HepG2 (cell line): ENCODE results near the gene MRS2. TPM values are rescaled to one million over a fixed set of nuclear protein-coding genes. Genes with fewer than 3 reads are reported as not detected.

Experiments used
- ATAC-seq: fragments of 200-7000 bp; cut with Tn5 transposase; 3 replicates; pipeline ENCODE4 v1.9.1; 2020; ENCODE audit warnings: mild to moderate bottlenecking, moderate library complexity
- BruUV-seq: library from RNA; stranded (reverse); fragments of 400-500 nt; replicated peaks from 2 replicates; lab custom pipeline; 2021; lab: Mats Ljungman, UMichigan
- CTCF ChIA-PET: fragments of 300-600 bp; formaldehyde crosslinking; extraction: SDS; loops from one replicate; lab custom pipeline; 2021; ENCODE audit warnings: low total read pairs, inconsistent platforms, low intra/inter-chr PET ratio; lab: Yijun Ruan, JAX
- POLR2A ChIA-PET: fragments of 350-600 bp; sonication (Branson Sonifier 250); formaldehyde crosslinking; loops from one replicate; lab custom pipeline; 2020; ENCODE audit warnings: antibody characterized with exemption, inconsistent platforms; lab: Yijun Ruan, JAX
- DNase-seq: peaks from one replicate; pipeline ENCODE4 v3.0.0-alpha.2; 2015; ENCODE audit warnings: low spot score
- FAIRE-seq: peaks from 3 replicates; lab custom pipeline; 2011; peaks lifted over from hg19 to GRCh38; lab: Jason Lieb, UNC
- H2AFZ ChIP-seq: one replicate; pipeline ENCODE4 v1.6.1; 2011; ENCODE audit warnings: low read length, inconsistent platforms
- H3K27ac ChIP-seq: fragments of 300-600 bp; 3 replicates; pipeline ENCODE4 v1.8.0; 2011; ENCODE audit warnings: mixed run types, mild to moderate bottlenecking, mixed read lengths, low read length, inconsistent platforms; ENCODE audit not compliant: insufficient read depth; ENCODE audit errors: extremely low read length
- H3K27me3 ChIP-seq, 2 experiments: fragments of 200-600 bp in 1 of 2; 2 replicates in 1 of 2; 3 replicates in 1 of 2; pipeline versions ENCODE4 v1.6.0 to v1.8.0; 2011; ENCODE audit warnings: low read length in 2 of 2, mild to moderate bottlenecking in 2 of 2, moderate library complexity in 2 of 2, inconsistent platforms in 1 of 2; ENCODE audit not compliant: insufficient read depth in 2 of 2, control insufficient read depth in 1 of 2
- H3K36me3 ChIP-seq, 2 experiments: fragments of 200-600 bp in 1 of 2; replicated peaks in 1 of 2; 2 replicates in 1 of 2; 3 replicates in 1 of 2; pipeline versions ENCODE4 v1.5.1 to v1.8.0; 2011; ENCODE audit warnings: low read length in 2 of 2, inconsistent platforms in 1 of 2; ENCODE audit not compliant: insufficient read depth in 2 of 2, control insufficient read depth in 1 of 2
- H3K4me1 ChIP-seq: 2 replicates; pipeline ENCODE4 v1.5.1; 2012; ENCODE audit warnings: low read length, inconsistent platforms; ENCODE audit not compliant: insufficient read depth
- H3K4me2 ChIP-seq: 2 replicates; pipeline ENCODE4 v1.6.0; 2011; ENCODE audit warnings: low read depth, low read length, inconsistent platforms
- H3K4me3 ChIP-seq, 3 experiments: fragments of 200-600 bp in 1 of 3; sonication (generic), shearing (Covaris generic) in 1 of 3; replicated peaks in 1 of 3; 2 replicates each; pipeline ENCODE4 v1.5.1; 2011 to 2016; ENCODE audit warnings: low read length in 3 of 3, inconsistent platforms in 2 of 3, low read depth in 2 of 3, mild to moderate bottlenecking in 2 of 3, control low read depth in 1 of 3, mixed read lengths in 1 of 3; ENCODE audit not compliant: insufficient read depth in 1 of 3
- H3K79me2 ChIP-seq: one replicate; pipeline ENCODE4 v1.6.1; 2011; ENCODE audit warnings: low read length, inconsistent platforms; ENCODE audit not compliant: insufficient read depth
- H3K9ac ChIP-seq: 2 replicates; pipeline ENCODE4 v1.6.0; 2011; ENCODE audit warnings: mild to moderate bottlenecking, low read depth, low read length, inconsistent platforms; ENCODE audit not compliant: insufficient read depth
- H3K9me3 ChIP-seq: 2 replicates; pipeline ENCODE4 v1.5.1; 2012; ENCODE audit warnings: mild to moderate bottlenecking, low read length
- H4K20me1 ChIP-seq: 2 replicates; pipeline ENCODE4 v1.6.0; 2011; ENCODE audit warnings: inconsistent platforms, mild to moderate bottlenecking, low read length, moderate library complexity; ENCODE audit not compliant: insufficient read depth
- ARNTL ChIP-seq: sonication (generic); formaldehyde crosslinking; IDR thresholded peaks from 2 replicates; pipeline ENCODE4 v1.4.0; 2020; ENCODE audit warnings: mild to moderate bottlenecking, missing genetic modification reagents
- BHLHE40 ChIP-seq: IDR thresholded peaks from 2 replicates; pipeline ENCODE4 v1.6.1; 2011; ENCODE audit warnings: low read length, improper control_type of control experiment
- DMAP1 ChIP-seq: IDR thresholded peaks from 2 replicates; pipeline ENCODE4 v1.6.1; 2016
- GZF1 ChIP-seq: sonication (generic); formaldehyde crosslinking; IDR thresholded peaks from 2 replicates; pipeline ENCODE4 v1.5.1; 2020; ENCODE audit warnings: mild to moderate bottlenecking, missing genetic modification reagents
- HDAC2 ChIP-seq: sonication (generic); formaldehyde crosslinking; IDR thresholded peaks from 2 replicates; pipeline ENCODE4 v1.4.0; 2020; ENCODE audit warnings: missing genetic modification reagents
- HNF4G ChIP-seq, 2 experiments: sonication (generic) in 1 of 2; formaldehyde crosslinking in 1 of 2; IDR thresholded peaks; 2 replicates each; pipeline versions ENCODE4 v1.4.0 to v1.6.1; 2011 to 2020; ENCODE audit warnings: borderline replicate concordance in 2 of 2, low read depth in 2 of 2, mild to moderate bottlenecking in 2 of 2, low read length in 1 of 2, missing genetic modification reagents in 1 of 2, moderate library complexity in 1 of 2
- KLF9 ChIP-seq: IDR thresholded peaks from 2 replicates; pipeline ENCODE4 v1.6.1; 2016; ENCODE audit warnings: low read depth
- PRPF4 ChIP-seq: fragments of 200-400 bp; formaldehyde crosslinking; IDR thresholded peaks from 2 replicates; pipeline ENCODE4 v1.6.1; 2016; ENCODE audit warnings: low read length, low read depth; ENCODE audit not compliant: poor library complexity, severe bottlenecking
- SATB2 ChIP-seq: sonication (generic); formaldehyde crosslinking; IDR thresholded peaks from 2 replicates; pipeline ENCODE4 v1.5.0; 2020; ENCODE audit warnings: missing genetic modification reagents
- SRSF1 ChIP-seq: fragments of 200-400 bp; formaldehyde crosslinking; optimal IDR thresholded peaks from 2 replicates; pipeline ENCODE3; 2017; ENCODE audit warnings: mild to moderate bottlenecking, low read depth, low read length, moderate library complexity
- SRSF4 ChIP-seq: fragments of 200-400 bp; formaldehyde crosslinking; IDR thresholded peaks from one replicate; pipeline ENCODE4 v1.6.1; 2018; ENCODE audit warnings: mild to moderate bottlenecking, low read depth, low read length, moderate library complexity; ENCODE audit not compliant: poor library complexity, severe bottlenecking
- TARDBP ChIP-seq: sonication (generic); formaldehyde crosslinking; IDR thresholded peaks from 2 replicates; pipeline ENCODE4 v1.8.0; 2022; ENCODE audit warnings: mild to moderate bottlenecking, missing genetic modification reagents
- TEAD3 ChIP-seq: optimal IDR thresholded peaks from 2 replicates; pipeline ENCODE3; 2016; ENCODE audit warnings: borderline replicate concordance
- TFAP4 ChIP-seq: sonication (generic); IDR thresholded peaks from 2 replicates; pipeline ENCODE4 v1.6.1; 2016; ENCODE audit warnings: low read depth, borderline replicate concordance
- ZBTB20 ChIP-seq: sonication (generic); formaldehyde crosslinking; IDR thresholded peaks from 2 replicates; pipeline ENCODE4 v1.8.1; 2023; ENCODE audit warnings: missing genetic modification reagents, low read depth, mild to moderate bottlenecking, borderline replicate concordance
- ZIK1 ChIP-seq: sonication (generic); formaldehyde crosslinking; IDR thresholded peaks from 2 replicates; pipeline ENCODE4 v1.5.0; 2020; ENCODE audit warnings: mild to moderate bottlenecking, low read depth, missing genetic modification reagents, borderline replicate concordance
- ZNF256 ChIP-seq: sonication (generic); formaldehyde crosslinking; conservative IDR thresholded peaks from 2 replicates; pipeline ENCODE4 v1.4.0; 2020; ENCODE audit warnings: missing genetic modification reagents
- ZNF570 ChIP-seq: sonication (generic); formaldehyde crosslinking; IDR thresholded peaks from 2 replicates; pipeline ENCODE4 v1.4.0; 2020; ENCODE audit warnings: mild to moderate bottlenecking, missing genetic modification reagents, borderline replicate concordance
- ZNF704 ChIP-seq: sonication (generic); formaldehyde crosslinking; IDR thresholded peaks from 2 replicates; pipeline ENCODE4 v1.8.1; 2023; ENCODE audit warnings: mild to moderate bottlenecking, inconsistent platforms, moderate library complexity, missing genetic modification reagents, borderline replicate concordance
- ZSCAN12 ChIP-seq: sonication (generic); formaldehyde crosslinking; IDR thresholded peaks from 2 replicates; pipeline ENCODE4 v1.9.0; 2021; ENCODE audit warnings: mild to moderate bottlenecking, missing genetic modification reagents
- WGBS: methylation state at CpG from one replicate; pipeline ENCODE4 v1.1.6; 2017; ENCODE audit warnings: low lambda C conversion rate; 5-methylcytosine and 5-hydroxymethylcytosine counted together
- in situ Hi-C: cut with HindIII; loops from 2 replicates; pipeline ENCODE4 v1.10.0; 2017; ENCODE audit warnings: low pct_unique_long_range_greater_than_20kb; ENCODE audit not compliant: extremely low pct_ligation_motif_present
- intact Hi-C: fragments of 100-400 bp; cut with micrococcal nuclease; formaldehyde crosslinking; loops from one replicate; pipeline ENCODE4 v1.10.0; 2022; ENCODE audit not compliant: unreplicated experiment
- polyA plus RNA-seq, 8 experiments: library from polyadenylated mRNA; depleted of rRNA in 3 of 8; stranded (reverse) in 7 of 8; unstranded in 1 of 8; fragments of >200 nt; fragmentation: Illumina TruSeq in 4 of 8; extraction: Trizol in 4 of 8; gene quantifications; 2 replicates each; pipeline versions ENCODE4 v1.2.1 to v1.2.3, GENCODE V29; 2011 to 2016; ENCODE audit warnings: low read depth in 4 of 8, missing spikeins in 1 of 8, mixed read lengths in 1 of 8; ENCODE audit not compliant: insufficient read depth in 1 of 8
- total RNA-seq, 5 experiments: library from RNA; depleted of rRNA; stranded (reverse); fragments of >200 nt; fragmentation: Illumina TruSeq; extraction: Trizol; gene quantifications; 2 replicates each; pipeline ENCODE4 v1.2.3, GENCODE V29; 2016; ENCODE audit warnings: low read depth in 1 of 5

The MRS2 gene
- total and polyA plus RNA-seq, 2 of the 13 experiments (the other 11 are each of a cell fraction or from before 2014, with no cell fraction given), result 31.1 to 83.8 TPM

GRCh38 chr6:24455061-24455460 lies 52.3 kb downstream of the MRS2 start:
- H3K27me3 ChIP-seq, result no peaks in the 10 kb centered on the region
- POLR2A ChIA-PET, result no interaction called here
- no peak for ATAC-seq
- CTCF ChIA-PET, result no interaction called here
- no peaks in the 10 kb centered on the region for H4K20me1 ChIP-seq
- H3K79me2 ChIP-seq, result no peaks in the 10 kb centered on the region
- in situ Hi-C loops (no loop called here), intact Hi-C loops (no loop called here)
- no peak for TF ChIP-seq SATB2 (CRISPR knock-in tag)
- TF ChIP-seq GZF1, result no peak
- no peak for TF ChIP-seq ZNF570 (CRISPR knock-in tag)
- TF ChIP-seq PRPF4, result no peak
- no peak for TF ChIP-seq ZIK1 (CRISPR knock-in tag)
- no peak overlapping the region for H3K4me2 ChIP-seq
- FAIRE-seq, result no peak
- H3K4me1 ChIP-seq, result peaks cover 12% of the 10 kb centered on the region
- no peaks in the 10 kb centered on the region for H3K36me3 ChIP-seq
- no peak overlapping the region for H3K27ac ChIP-seq
- no peak for DNase-seq
- no peak overlapping the region for H3K4me3 ChIP-seq
- no peak overlapping the region for H3K9ac ChIP-seq
- 96% methylated on average over 4 of the region's 4 CpGs for WGBS
- no TSS peak for BruUV-seq
- H2AFZ ChIP-seq, result no peak overlapping the region
- no peaks in the 10 kb centered on the region for H3K9me3 ChIP-seq

- ChIA-PET CTCF (no interaction called here), POLR2A (no interaction called here)
- no peaks in the 10 kb centered on the region for H3K79me2 ChIP-seq
- H3K9me3 ChIP-seq, result no peaks in the 10 kb centered on the region
- H3K4me2 ChIP-seq, result no peak overlapping the region
- no peak overlapping the region for H3K27ac ChIP-seq
- no peaks in the 10 kb centered on the region for H3K36me3 ChIP-seq
- FAIRE-seq (no peak), DNase-seq (no peak), ATAC-seq (no peak)
- in situ Hi-C loops (no loop called here), intact Hi-C loops (no loop called here)
- 89% methylated on average over 3 of the region's 4 CpGs for WGBS
- no peaks in the 10 kb centered on the region for H3K4me1 ChIP-seq
- H4K20me1 ChIP-seq, result no peaks in the 10 kb centered on the region
- H3K9ac ChIP-seq, result no peak overlapping the region
- BruUV-seq, result no TSS peak
- H3K4me3 ChIP-seq, result no peak overlapping the region
- H3K27me3 ChIP-seq, result no peaks in the 10 kb centered on the region
- no peak overlapping the region for H2AFZ ChIP-seq
- no peak for TF ChIP-seq TEAD3
- no peak for TF ChIP-seq HDAC2 (CRISPR knock-in tag)
- no peak for TF ChIP-seq BHLHE40
- TF ChIP-seq ZNF256 (CRISPR knock-in tag), result no peak
- TF ChIP-seq ZNF704 (CRISPR knock-in tag), result no peak
- no peak for TF ChIP-seq SRSF1
- no peak for TF ChIP-seq ARNTL (CRISPR knock-in tag)
- no peak for TF ChIP-seq HNF4G (IDR thresholded peaks at IDR 0.05; ENCODE audit: borderline replicate concordance, low read depth, low read length)
- no peak for TF ChIP-seq HNF4G (CRISPR knock-in tag; IDR thresholded peaks at IDR 0.05; ENCODE audit: borderline replicate concordance, low read depth)
- no peak for TF ChIP-seq KLF9 (CRISPR knock-in tag)
- TF ChIP-seq ZSCAN12 (CRISPR knock-in tag), result no peak
- no peak for TF ChIP-seq TFAP4
- TF ChIP-seq TARDBP (CRISPR knock-in tag), result no peak
- TF ChIP-seq DMAP1 (CRISPR knock-in tag), result no peak
- TF ChIP-seq ZBTB20, result no peak
- no peak for TF ChIP-seq SRSF4
These were observed 55.4 kb downstream of the MRS2 start for GRCh38 chr6:24458134-24458533.
